ENCODE results near the gene SPIN2A. TPM values are rescaled to one million over a fixed set of nuclear protein-coding genes. Genes with fewer than 3 reads are reported as not detected.
"Not testable (repeated sequence)": the region's sequence is repeated elsewhere in the genome, so short reads cannot be mapped to it uniquely, and the experiment has no call there.

The SPIN2A gene
- total RNA-seq = 0.76 and 0.84 TPM in 2 replicates

DNA sequence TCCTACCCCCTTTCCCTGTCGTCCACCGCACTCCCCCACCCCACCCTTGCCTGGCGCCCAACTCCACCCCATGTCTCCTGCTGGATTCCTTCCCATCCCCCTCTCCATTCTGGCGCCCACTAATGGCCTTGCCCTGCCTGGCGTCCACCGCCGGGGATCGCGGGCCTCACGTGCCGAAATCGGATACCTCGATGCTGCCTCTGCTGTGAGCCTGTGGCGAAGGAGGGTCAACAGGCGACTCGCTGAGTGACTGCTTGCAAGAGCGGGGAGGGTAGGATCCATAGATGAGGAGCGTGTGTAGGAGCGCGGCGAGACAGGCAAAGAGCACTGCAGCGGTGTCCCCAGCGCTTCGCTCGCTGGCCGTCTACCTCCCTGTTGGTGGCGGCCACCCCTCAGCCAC is at the start of gene SPIN2A:
Gene SPIN2A, minus strand, starts transcription at position 325 of the 400 bp plus-strand sequence. CDS start 800 bp downstream, outside the sequence.
- DNase-seq (ENCODE audit: low spot score); H3K36me3 Mint-ChIP-seq (ENCODE audit: low read depth); H3K9me3 Mint-ChIP-seq; H3K27ac Mint-ChIP-seq; intact Hi-C loops (cut with micrococcal nuclease); H3K4me3 Mint-ChIP-seq (ENCODE audit: low read depth); H3K4me1 Mint-ChIP-seq (ENCODE audit: low read depth); H3K27me3 Mint-ChIP-seq (ENCODE audit: low read depth): not testable (repeated sequence)

DNA sequence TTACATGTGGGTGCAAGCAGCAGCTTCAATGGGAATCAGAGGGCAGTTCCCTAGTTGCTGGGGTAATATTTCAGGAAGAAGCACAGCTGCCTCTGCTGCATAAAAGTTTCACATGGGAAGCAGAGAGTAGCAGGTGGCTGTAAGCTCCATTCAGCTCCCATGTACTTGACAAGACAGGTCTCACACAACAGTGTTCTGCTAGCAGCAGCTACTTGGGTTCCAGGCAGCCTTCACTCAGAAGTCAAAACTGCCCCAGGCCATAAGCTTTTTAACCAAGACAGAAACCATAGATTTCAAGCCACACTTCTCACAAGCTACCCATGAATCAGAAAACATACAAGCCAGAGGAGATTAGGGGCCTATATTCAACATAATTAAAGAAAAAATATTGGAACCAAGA is 41.4 kb upstream of the SPIN2A start:
- Mint-ChIP-seq H3K4me3 (ENCODE audit: low read depth) (no peak overlapping the region), H3K4me1 (ENCODE audit: low read depth) (no peaks in the 10 kb centered on the region), H3K36me3 (ENCODE audit: low read depth) (no peaks in the 10 kb centered on the region), H3K9me3 (peaks cover 14% of the 10 kb centered on the region), H3K27ac (no peak overlapping the region), H3K27me3 (ENCODE audit: low read depth) (no peaks in the 10 kb centered on the region)
- no peak for DNase-seq (ENCODE audit: low spot score)
- intact Hi-C loops (cut with micrococcal nuclease) = no loop called here

DNA sequence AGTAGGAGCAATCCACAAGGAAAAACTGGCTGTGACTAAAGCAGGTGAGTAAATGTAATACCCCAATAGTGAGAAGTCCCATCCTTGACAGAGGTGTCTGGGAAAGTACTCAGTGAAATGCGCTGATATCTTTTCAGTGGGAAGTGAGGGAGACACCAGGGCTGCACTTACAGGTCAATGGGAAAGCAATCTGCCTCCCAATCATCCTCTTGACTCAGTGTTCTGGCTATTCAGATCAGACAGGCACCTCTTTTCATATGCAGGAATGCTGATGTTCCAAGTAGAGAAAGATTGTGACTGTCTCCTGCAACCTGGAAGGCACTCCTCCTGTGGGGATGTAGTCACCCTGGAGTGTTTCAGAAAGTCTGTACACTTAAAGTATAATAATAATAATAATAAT is 39.9 kb upstream of the SPIN2A start:
- Mint-ChIP-seq H3K4me3 (ENCODE audit: low read depth) (no peak overlapping the region), H3K36me3 (ENCODE audit: low read depth) (no peaks in the 10 kb centered on the region), H3K27me3 (ENCODE audit: low read depth) (no peaks in the 10 kb centered on the region), H3K9me3 (peaks cover 14% of the 10 kb centered on the region), H3K4me1 (ENCODE audit: low read depth) (no peaks in the 10 kb centered on the region), H3K27ac (no peak overlapping the region)
- intact Hi-C loops (cut with micrococcal nuclease) = no loop called here
- DNase-seq (ENCODE audit: low spot score) = no peak

DNA sequence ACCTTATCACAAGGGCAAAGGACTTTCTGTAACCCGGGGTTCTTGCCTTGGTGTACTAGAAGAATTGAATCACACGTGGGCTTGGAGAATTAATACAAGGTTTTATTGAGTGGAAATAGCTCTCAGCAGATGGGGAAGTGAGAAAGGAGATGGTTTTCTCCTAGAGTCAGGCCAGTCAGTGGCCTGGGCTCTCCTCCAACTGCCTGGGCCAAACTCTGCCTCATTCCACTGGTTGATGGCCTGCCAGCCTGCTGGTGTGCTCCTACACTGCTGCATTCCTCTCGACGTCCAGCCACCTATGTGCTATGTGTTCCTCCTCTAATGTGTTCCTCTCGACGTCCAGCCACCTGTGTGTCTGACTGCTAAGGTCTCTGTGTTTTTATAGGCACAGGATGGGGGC is 35.3 kb upstream of the SPIN2A start:
- H3K36me3 Mint-ChIP-seq (ENCODE audit: low read depth) = no peaks in the 10 kb centered on the region
- H3K27ac Mint-ChIP-seq = no peak overlapping the region
- H3K4me3 Mint-ChIP-seq (ENCODE audit: low read depth) = no peak overlapping the region
- no peak for DNase-seq (ENCODE audit: low spot score)
- no peaks in the 10 kb centered on the region for H3K9me3 Mint-ChIP-seq
- intact Hi-C loops (cut with micrococcal nuclease) = no loop called here
- H3K4me1 Mint-ChIP-seq (ENCODE audit: low read depth) = no peaks in the 10 kb centered on the region
- no peaks in the 10 kb centered on the region for H3K27me3 Mint-ChIP-seq (ENCODE audit: low read depth)

DNA sequence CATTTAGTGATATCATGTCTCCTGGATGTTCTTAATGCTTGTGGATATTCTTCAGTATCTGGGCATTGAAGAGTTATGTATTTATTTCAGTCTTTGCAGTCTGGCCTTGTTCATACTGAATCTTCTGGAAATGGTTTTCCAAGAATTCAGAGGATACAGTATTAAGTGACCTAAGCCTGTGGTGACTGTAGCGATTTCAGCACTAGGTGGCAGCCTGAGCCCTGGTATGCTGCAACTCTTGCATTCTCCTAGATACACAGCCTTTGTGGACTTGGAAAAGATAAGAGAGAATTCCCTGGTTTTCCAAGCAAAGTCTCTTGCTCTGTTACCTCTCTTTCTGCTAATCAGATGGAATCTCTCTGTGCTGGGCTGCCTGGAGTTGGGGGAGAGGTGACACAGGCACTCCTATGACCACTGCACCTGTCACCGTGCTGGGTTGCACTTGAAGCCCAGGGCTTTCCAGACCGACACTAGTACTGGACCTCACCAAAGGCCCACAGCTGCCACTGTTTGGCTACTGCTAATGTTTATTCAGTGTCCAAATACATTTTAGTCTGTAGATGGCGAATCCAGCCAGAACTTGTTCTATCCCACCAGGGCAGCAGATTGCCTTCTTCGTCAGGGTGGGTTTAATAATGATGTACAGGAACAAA is 19.3 kb upstream of the SPIN2A start:
- Mint-ChIP-seq H3K27me3 (ENCODE audit: low read depth) (no peaks in the 10 kb centered on the region), H3K4me3 (ENCODE audit: low read depth) (no peak overlapping the region), H3K4me1 (ENCODE audit: low read depth) (no peaks in the 10 kb centered on the region), H3K36me3 (ENCODE audit: low read depth) (no peaks in the 10 kb centered on the region), H3K9me3 (peaks cover 7% of the 10 kb centered on the region), H3K27ac (no peak overlapping the region)
- intact Hi-C loops (cut with micrococcal nuclease) = loop anchor here (1.0 kb wide), 1 partner anchor 298 kb away; no protein-coding TSS in a partner anchor
- no peak for DNase-seq (ENCODE audit: low spot score)

DNA sequence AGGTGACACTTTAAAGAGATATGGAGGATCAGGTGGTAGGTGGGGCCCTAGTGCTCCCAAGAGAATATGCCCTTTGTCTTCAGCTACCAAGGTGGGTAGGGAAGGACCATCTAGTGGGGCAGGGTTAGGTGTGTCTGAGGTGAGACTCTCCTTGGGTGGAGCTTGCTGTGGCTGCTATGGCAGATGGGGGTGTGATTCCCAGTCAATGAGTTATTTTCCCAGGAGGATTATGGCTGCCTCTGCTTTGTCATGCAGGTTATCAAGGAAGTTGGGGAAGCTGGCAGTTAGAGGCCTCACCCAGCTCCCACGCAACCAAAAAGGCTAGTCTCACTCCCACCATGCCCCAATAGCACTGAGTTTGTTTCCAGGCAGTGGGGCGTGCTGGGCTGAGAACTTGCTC is 18.0 kb upstream of the SPIN2A start:
- intact Hi-C loops (cut with micrococcal nuclease) = no loop called here
- Mint-ChIP-seq H3K4me1 (ENCODE audit: low read depth) (no peaks in the 10 kb centered on the region), H3K9me3 (peaks cover 3% of the 10 kb centered on the region), H3K4me3 (ENCODE audit: low read depth) (no peak overlapping the region), H3K27me3 (ENCODE audit: low read depth) (no peaks in the 10 kb centered on the region), H3K27ac (no peak overlapping the region), H3K36me3 (ENCODE audit: low read depth) (peaks cover 3% of the 10 kb centered on the region)
- DNase-seq (ENCODE audit: low spot score) = no peak

DNA sequence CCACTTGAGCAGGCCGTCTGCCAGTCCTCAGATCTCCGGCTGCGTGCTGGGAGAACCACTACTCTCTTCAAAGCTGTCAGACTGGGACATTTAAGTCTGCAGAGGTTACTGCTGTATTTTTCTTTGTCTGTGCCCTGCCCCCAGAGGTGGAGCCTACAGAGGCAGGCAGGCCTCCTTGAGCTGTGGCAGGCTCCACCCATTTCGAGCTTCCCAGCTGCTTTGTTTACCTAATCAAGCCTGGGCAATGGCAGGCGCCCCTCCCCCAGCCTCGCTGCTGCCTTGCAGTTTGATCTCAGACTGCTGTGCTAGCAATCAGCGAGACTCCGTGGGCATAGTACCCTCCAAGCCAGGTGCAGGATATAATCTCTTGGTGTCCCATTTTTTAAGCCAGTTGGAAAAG is 15.0 kb upstream of the SPIN2A start:
- H3K27ac Mint-ChIP-seq; intact Hi-C loops (cut with micrococcal nuclease); H3K9me3 Mint-ChIP-seq; H3K4me1 Mint-ChIP-seq (ENCODE audit: low read depth); H3K4me3 Mint-ChIP-seq (ENCODE audit: low read depth); H3K27me3 Mint-ChIP-seq (ENCODE audit: low read depth); DNase-seq (ENCODE audit: low spot score); H3K36me3 Mint-ChIP-seq (ENCODE audit: low read depth): not testable (repeated sequence)

DNA sequence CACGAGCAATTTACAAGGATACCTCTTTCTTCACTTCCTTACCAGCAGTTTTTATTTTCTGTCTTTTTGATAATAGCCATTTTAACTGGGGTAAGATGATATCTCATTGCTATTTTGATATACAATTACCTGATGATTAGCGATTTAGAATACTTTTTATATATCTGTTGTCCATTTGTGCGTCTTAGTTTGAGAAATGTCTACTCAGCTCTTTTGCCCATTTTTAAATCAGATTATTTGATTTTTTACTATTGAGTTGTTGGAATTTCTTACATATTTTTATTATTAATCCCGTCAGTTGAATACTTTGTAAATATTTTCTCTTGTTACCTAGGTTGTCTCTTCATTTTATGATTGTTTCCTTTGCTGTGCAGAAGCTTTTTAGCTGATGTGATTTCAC is 1.5 kb upstream of the SPIN2A start:
- Mint-ChIP-seq H3K27ac (no peak overlapping the region), H3K36me3 (ENCODE audit: low read depth) (no peaks in the 10 kb centered on the region), H3K4me3 (ENCODE audit: low read depth) (no peak overlapping the region), H3K4me1 (ENCODE audit: low read depth) (peaks cover 9% of the 10 kb centered on the region), H3K9me3 (no peaks in the 10 kb centered on the region), H3K27me3 (ENCODE audit: low read depth) (no peaks in the 10 kb centered on the region)
- intact Hi-C loops (cut with micrococcal nuclease) = no loop called here
- no peak for DNase-seq (ENCODE audit: low spot score)

DNA sequence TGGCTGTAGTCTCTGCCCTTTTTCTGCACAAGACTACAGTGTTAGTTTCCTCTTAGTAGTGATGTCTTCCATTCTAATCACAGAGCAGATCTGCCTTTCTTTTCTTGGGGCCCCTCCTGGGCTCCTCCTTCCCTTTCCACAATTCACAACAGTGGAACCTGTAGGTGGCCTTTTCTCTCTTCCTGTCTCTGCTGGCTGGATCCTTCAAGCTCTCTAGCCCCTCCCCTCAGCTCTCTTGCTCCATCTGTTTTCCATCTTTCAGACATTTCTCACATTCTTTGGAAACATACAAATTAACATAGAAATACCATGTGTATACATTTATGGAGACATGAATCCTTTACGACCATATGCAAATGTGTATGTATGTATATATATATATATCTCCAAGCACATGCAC is 304 bp upstream of the SPIN2A start:
- Mint-ChIP-seq H3K27ac (no peak overlapping the region), H3K27me3 (ENCODE audit: low read depth) (no peaks in the 10 kb centered on the region), H3K4me3 (ENCODE audit: low read depth) (no peak overlapping the region), H3K36me3 (ENCODE audit: low read depth) (no peaks in the 10 kb centered on the region), H3K9me3 (no peaks in the 10 kb centered on the region), H3K4me1 (ENCODE audit: low read depth) (peaks cover 8% of the 10 kb centered on the region)
- intact Hi-C loops (cut with micrococcal nuclease) = no loop called here
- no peak for DNase-seq (ENCODE audit: low spot score)

DNA sequence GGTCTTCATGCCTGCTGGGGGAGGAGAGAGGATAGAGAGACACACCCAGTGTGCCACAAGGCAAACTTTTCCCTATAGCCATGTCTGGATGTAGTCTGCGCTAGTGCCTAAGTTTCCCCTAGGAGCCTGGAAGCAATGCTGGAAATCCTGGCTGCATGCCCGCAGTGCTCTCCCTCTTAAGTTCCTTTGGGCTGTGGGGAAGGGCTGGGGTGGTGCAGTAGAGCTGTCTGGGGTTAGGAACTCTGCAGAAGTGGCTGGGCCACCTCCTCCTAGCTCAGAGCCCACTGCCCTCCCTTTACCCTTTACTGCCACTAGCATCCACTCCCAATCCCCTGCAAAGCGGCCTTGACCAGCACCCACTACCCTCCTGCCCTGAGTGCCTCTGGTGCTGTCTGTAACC is 608 bp downstream of the SPIN2A start:
- H3K4me3 Mint-ChIP-seq (ENCODE audit: low read depth); H3K36me3 Mint-ChIP-seq (ENCODE audit: low read depth); H3K9me3 Mint-ChIP-seq; H3K27ac Mint-ChIP-seq; H3K4me1 Mint-ChIP-seq (ENCODE audit: low read depth); DNase-seq (ENCODE audit: low spot score); H3K27me3 Mint-ChIP-seq (ENCODE audit: low read depth); intact Hi-C loops (cut with micrococcal nuclease): not testable (repeated sequence)

DNA sequence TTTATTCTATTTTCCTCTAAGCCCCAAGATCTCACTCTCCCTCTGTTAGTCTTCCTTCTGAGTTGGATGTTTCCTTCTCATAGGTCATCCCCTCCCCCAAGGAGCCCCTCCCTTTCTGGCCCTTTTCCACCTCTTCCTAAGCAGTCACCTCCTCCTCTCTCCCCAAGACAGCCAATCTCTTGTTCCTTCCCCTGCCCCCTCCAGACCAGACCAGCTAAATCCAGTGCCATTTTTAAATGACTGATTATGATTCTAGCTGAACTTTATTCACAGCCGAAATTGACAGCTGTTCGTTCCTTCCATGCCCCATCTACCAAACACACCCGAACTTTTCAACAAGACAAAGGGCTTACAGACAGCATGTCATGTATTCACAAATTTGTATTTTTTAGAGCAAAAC is 1.9 kb downstream of the SPIN2A start:
- Mint-ChIP-seq H3K4me3 (ENCODE audit: low read depth) (no peak overlapping the region), H3K27me3 (ENCODE audit: low read depth) (no peaks in the 10 kb centered on the region), H3K9me3 (no peaks in the 10 kb centered on the region), H3K27ac (no peak overlapping the region), H3K4me1 (ENCODE audit: low read depth) (peaks cover 4% of the 10 kb centered on the region), H3K36me3 (ENCODE audit: low read depth) (no peaks in the 10 kb centered on the region)
- DNase-seq (ENCODE audit: low spot score) = no peak
- intact Hi-C loops (cut with micrococcal nuclease) = no loop called here

DNA sequence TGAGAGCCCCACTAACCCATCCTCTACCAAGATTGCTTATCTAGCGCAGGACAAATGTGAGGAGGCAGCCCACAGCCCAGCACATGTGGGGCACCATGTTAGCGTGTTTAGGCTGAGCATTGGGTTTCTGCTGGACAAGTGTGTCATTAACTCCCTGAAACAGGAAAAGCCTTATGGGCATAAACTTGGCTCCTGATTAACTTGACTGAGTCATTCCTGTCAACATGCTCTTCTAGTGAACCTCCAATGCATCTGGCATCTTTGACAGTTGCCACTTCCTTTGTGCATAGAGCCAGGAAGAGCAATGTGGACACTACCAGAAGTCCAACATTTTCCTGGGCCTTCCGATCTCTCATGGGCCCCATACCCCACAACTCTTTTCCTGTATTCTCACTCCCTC is 2.5 kb downstream of the SPIN2A start:
- Mint-ChIP-seq H3K9me3 (no peaks in the 10 kb centered on the region), H3K27me3 (ENCODE audit: low read depth) (no peaks in the 10 kb centered on the region), H3K27ac (no peak overlapping the region), H3K4me3 (ENCODE audit: low read depth) (no peak overlapping the region), H3K36me3 (ENCODE audit: low read depth) (no peaks in the 10 kb centered on the region), H3K4me1 (ENCODE audit: low read depth) (peaks cover 4% of the 10 kb centered on the region)
- intact Hi-C loops (cut with micrococcal nuclease) = no loop called here
- no peak for DNase-seq (ENCODE audit: low spot score)

DNA sequence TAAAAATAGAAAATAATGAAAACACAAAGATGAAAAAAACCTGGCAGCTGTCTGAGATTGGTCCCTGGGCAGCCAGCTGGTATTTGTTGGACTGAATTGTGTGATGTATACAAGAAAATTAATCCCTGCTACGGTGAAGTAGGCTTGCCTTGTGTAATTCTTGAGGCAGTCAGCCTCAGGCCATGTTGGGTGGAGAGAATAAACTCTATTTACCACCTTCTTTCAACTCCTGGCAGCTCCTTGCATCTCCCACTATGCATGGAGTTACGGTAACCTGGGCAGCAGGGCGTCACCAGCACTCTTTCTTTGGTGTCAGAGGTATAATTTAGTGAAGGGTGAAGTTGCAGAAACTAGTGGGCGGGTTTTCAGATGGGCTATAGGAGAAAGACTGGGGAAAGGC is 3.5 kb downstream of the SPIN2A start:
- DNase-seq (ENCODE audit: low spot score) = no peak
- Mint-ChIP-seq H3K36me3 (ENCODE audit: low read depth) (no peaks in the 10 kb centered on the region), H3K4me3 (ENCODE audit: low read depth) (no peak overlapping the region), H3K27me3 (ENCODE audit: low read depth) (no peaks in the 10 kb centered on the region), H3K9me3 (no peaks in the 10 kb centered on the region), H3K27ac (no peak overlapping the region), H3K4me1 (ENCODE audit: low read depth) (peaks cover 4% of the 10 kb centered on the region)
- intact Hi-C loops (cut with micrococcal nuclease) = no loop called here

DNA sequence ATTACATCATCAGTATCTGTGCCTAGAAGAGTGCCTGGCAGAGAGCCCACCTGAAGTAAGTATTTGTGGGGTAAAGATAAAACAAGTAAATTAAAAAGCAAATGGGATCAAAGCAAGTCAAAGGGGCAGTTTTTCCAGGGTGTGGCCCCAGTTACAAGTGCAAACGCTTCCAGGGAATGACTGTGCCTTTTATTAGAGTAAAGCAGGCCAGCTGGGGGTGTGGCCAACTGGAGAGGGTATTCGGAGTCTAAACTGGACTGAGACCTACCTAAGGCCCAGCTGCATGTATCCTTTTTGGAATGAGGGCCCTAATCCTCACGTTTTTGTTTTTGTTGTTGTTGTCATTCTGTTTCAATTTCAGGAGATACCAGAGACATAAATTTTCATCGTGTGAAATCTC is 3.9 kb downstream of the SPIN2A start:
- H3K4me3 Mint-ChIP-seq (ENCODE audit: low read depth); H3K27ac Mint-ChIP-seq; H3K4me1 Mint-ChIP-seq (ENCODE audit: low read depth); DNase-seq (ENCODE audit: low spot score); H3K36me3 Mint-ChIP-seq (ENCODE audit: low read depth); intact Hi-C loops (cut with micrococcal nuclease); H3K9me3 Mint-ChIP-seq; H3K27me3 Mint-ChIP-seq (ENCODE audit: low read depth): not testable (repeated sequence)

Data from activated T-helper 2 cell treated with anti-CD3 and anti-CD28 coated beads, Interferon-gamma antibody, Interleukin-2, Interleukin-4, amounts not matched to agents 10 μg/mL and 5 μg/mL and 100 μg/mL, durations not matched to agents 14 hours and 24 hours and 36 hours (primary cell).